OCI-LY7 (cell line): ENCODE results near the gene TRERF1. TPM values are rescaled to one million over a fixed set of nuclear protein-coding genes. Genes with fewer than 3 reads are reported as not detected.

Experiments used
- BruUV-seq: library from RNA; stranded (reverse); fragments of 400-500 nt; replicated peaks from 2 replicates; lab custom pipeline; 2021; lab: Mats Ljungman, UMichigan
- CTCF ChIA-PET: fragments of 300-600 bp; sonication (Branson Sonifier 250); formaldehyde crosslinking; loops from one replicate; lab custom pipeline; 2022; ENCODE audit warnings: antibody characterized with exemption; ENCODE audit not compliant: unreplicated experiment; lab: Charles Lee
- POLR2A ChIA-PET: fragments of 300-600 bp; sonication (Branson Sonifier 250); formaldehyde crosslinking; loops from one replicate; lab custom pipeline; 2022; ENCODE audit warnings: antibody characterized with exemption; lab: Charles Lee
- DNase-seq: peaks from one replicate; pipeline ENCODE4 v3.0.0-alpha.2; 2015; ENCODE audit warnings: low spot score
- H2AFZ ChIP-seq: fragments of 200-600 bp; sonication (generic), shearing (Covaris generic); 2 replicates; pipeline ENCODE4 v1.6.1; 2014; ENCODE audit warnings: mild to moderate bottlenecking, antibody characterized with exemption, low read length, moderate library complexity
- H3K27ac ChIP-seq: fragments of 200-600 bp; sonication (generic); 2 replicates; pipeline ENCODE4 v1.5.1; 2014; ENCODE audit warnings: mixed run types, low read depth, mild to moderate bottlenecking, moderate library complexity, low read length, inconsistent platforms; ENCODE audit not compliant: poor library complexity, severe bottlenecking
- H3K36me3 ChIP-seq: fragments of 200-600 bp; sonication (generic); 2 replicates; pipeline ENCODE4 v1.6.1; 2014; ENCODE audit warnings: mild to moderate bottlenecking, antibody characterized with exemption, low read length, moderate library complexity, mixed read lengths; ENCODE audit not compliant: insufficient read depth
- H3K4me1 ChIP-seq: fragments of 200-600 bp; sonication (generic); 2 replicates; pipeline ENCODE4 v1.5.1; 2014; ENCODE audit warnings: mild to moderate bottlenecking, low read length; ENCODE audit not compliant: insufficient read depth, poor library complexity, severe bottlenecking
- H3K4me2 ChIP-seq: fragments of 200-600 bp; sonication (generic); 2 replicates; pipeline ENCODE4 v1.6.1; 2014; ENCODE audit warnings: mild to moderate bottlenecking, low read length
- H3K4me3 ChIP-seq: fragments of 200-600 bp; sonication (generic); 2 replicates; pipeline ENCODE4 v1.5.1; 2014; ENCODE audit warnings: mild to moderate bottlenecking, low read depth, low read length; ENCODE audit not compliant: poor library complexity, severe bottlenecking
- H3K79me2 ChIP-seq: fragments of 200-600 bp; sonication (generic); 2 replicates; pipeline ENCODE4 v1.6.1; 2016; ENCODE audit warnings: low read depth, mild to moderate bottlenecking, low read length, moderate library complexity, mixed read lengths; ENCODE audit not compliant: insufficient read depth
- H3K9me2 ChIP-seq: fragments of 200-600 bp; sonication (generic); 2 replicates; pipeline ENCODE4 v1.6.1; 2016; ENCODE audit warnings: mild to moderate bottlenecking, low read length, mixed read lengths; ENCODE audit not compliant: insufficient read depth
- H3K9me3 ChIP-seq: fragments of 200-600 bp; sonication (generic); 2 replicates; pipeline ENCODE4 v1.6.1; 2014; ENCODE audit warnings: mild to moderate bottlenecking, mixed run types, low read length, mixed read lengths
- H4K20me1 ChIP-seq: fragments of 200-600 bp; sonication (generic); 2 replicates; pipeline ENCODE4 v1.6.1; 2014; ENCODE audit warnings: mild to moderate bottlenecking, antibody characterized with exemption, low read length, moderate library complexity, mixed read lengths; ENCODE audit not compliant: insufficient read depth
- CTCF ChIP-seq: fragments of 200-600 bp; sonication (generic); conservative IDR thresholded peaks from 2 replicates; pipeline ENCODE4 v1.5.1; 2014; ENCODE audit warnings: mild to moderate bottlenecking, antibody characterized with exemption, low read length, moderate library complexity, mixed read lengths
- EZH2phosphoT487 ChIP-seq: fragments of 200-600 bp; sonication (generic); IDR thresholded peaks from 2 replicates; pipeline ENCODE4 v1.6.1; 2018; ENCODE audit warnings: low read depth, borderline replicate concordance, mild to moderate bottlenecking, mixed run types, antibody characterized with exemption, low read length, moderate library complexity, mixed read lengths
- intact Hi-C: fragments of 100-400 bp; cut with micrococcal nuclease; formaldehyde crosslinking; loops from one replicate; pipeline ENCODE4 v1.10.0; 2022; ENCODE audit not compliant: unreplicated experiment
- total RNA-seq, 2 experiments: library from RNA; depleted of rRNA in 1 of 2; stranded (reverse); fragments of >200 nt in 1 of 2; shearing (Covaris generic) in 1 of 2; gene quantifications; 2 replicates each; pipeline ENCODE4 v1.2.3, GENCODE V29; 2014 to 2022

The TRERF1 gene
- total RNA-seq, 2 experiments from 2014 or later: 5.7 to 12.9 TPM

- ChIA-PET CTCF (no interaction called here), POLR2A (interaction anchor here (0.6 to 0.8 kb wide), 2 partner anchors 11 to 146 kb away, joined by 3 to 4 read pairs; partner anchors contain the start of gene TRERF1)
- H4K20me1 ChIP-seq: no peaks in the 10 kb centered on the region
- no peak overlapping the region for H3K4me3 ChIP-seq
- no peak for DNase-seq
- no peaks in the 10 kb centered on the region for H3K9me2 ChIP-seq
- H3K36me3 ChIP-seq: no peaks in the 10 kb centered on the region
- no peak overlapping the region for H3K27ac ChIP-seq
- H3K4me2 ChIP-seq: no peak overlapping the region
- no peak overlapping the region for H2AFZ ChIP-seq
- H3K79me2 ChIP-seq: no peaks in the 10 kb centered on the region
- BruUV-seq: no TSS peak
- intact Hi-C loops: no loop called here
- H3K4me1 ChIP-seq: no peaks in the 10 kb centered on the region
- TF ChIP-seq CTCF: no peak
- TF ChIP-seq EZH2phosphoT487: no peak
- H3K9me3 ChIP-seq: no peaks in the 10 kb centered on the region
Observed at GRCh38 chr6:42462474-42462972, 10.8 kb upstream of the TRERF1 start.

- Histone ChIP-seq H3K4me1 (no peaks in the 10 kb centered on the region), H3K4me3 (no peak overlapping the region), H2AFZ (no peak overlapping the region), H3K9me2 (no peaks in the 10 kb centered on the region), H3K9me3 (no peaks in the 10 kb centered on the region), H3K4me2 (no peak overlapping the region), H4K20me1 (no peaks in the 10 kb centered on the region), H3K36me3 (no peaks in the 10 kb centered on the region), H3K79me2 (no peaks in the 10 kb centered on the region), H3K27ac (no peak overlapping the region)
- no peak for DNase-seq
- POLR2A ChIA-PET: interaction anchor here (0.8 to 0.9 kb wide), 2 partner anchors 12 to 19 kb away, joined by 3 to 4 read pairs; no protein-coding TSS in a partner anchor
- TF ChIP-seq CTCF: no peak
- no peak for TF ChIP-seq EZH2phosphoT487
- CTCF ChIA-PET: no interaction called here
- intact Hi-C loops: no loop called here
- BruUV-seq: no TSS peak
Observed at GRCh38 chr6:42460883-42461282, 9.2 kb upstream of the TRERF1 start.

DNA sequence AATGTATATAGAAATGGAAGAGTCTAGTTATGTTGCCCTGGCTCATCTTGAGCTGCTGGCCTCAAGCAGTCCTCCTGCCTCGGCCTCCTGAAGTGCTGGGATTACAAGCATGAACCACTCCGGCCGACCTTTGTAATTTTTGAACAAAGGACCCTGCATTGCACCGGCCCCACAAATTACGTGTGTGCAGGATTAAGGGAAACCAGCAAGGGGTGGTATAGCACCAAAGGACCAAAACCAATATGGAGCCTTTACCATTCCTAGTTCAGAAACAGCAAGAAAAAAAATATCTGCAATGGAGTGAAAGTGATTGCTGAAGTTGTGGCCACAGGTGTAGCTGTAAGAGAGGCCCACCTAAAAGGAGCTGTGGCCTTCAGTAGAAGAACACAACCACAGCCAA, 8.2 kb upstream of the TRERF1 start:
- POLR2A ChIA-PET: interaction anchor here (0.6 kb wide), 1 partner anchor 127 kb away, joined by 5 read pairs; no protein-coding TSS in a partner anchor
- no TSS peak for BruUV-seq
- no peak overlapping the region for H3K27ac ChIP-seq
- no peak overlapping the region for H3K4me2 ChIP-seq
- DNase-seq: no peak
- H3K79me2 ChIP-seq: no peaks in the 10 kb centered on the region
- no peaks in the 10 kb centered on the region for H3K9me2 ChIP-seq
- intact Hi-C loops: loop anchor here (10.0 kb wide), 1 partner anchor 675 kb away; the partner anchor contains the start of genes PRICKLE4 and TOMM6
- H3K4me3 ChIP-seq: no peak overlapping the region
- no peaks in the 10 kb centered on the region for H3K9me3 ChIP-seq
- no peak overlapping the region for H2AFZ ChIP-seq
- TF ChIP-seq EZH2phosphoT487: no peak
- TF ChIP-seq CTCF: no peak
- no peaks in the 10 kb centered on the region for H3K4me1 ChIP-seq
- H4K20me1 ChIP-seq: no peaks in the 10 kb centered on the region
- H3K36me3 ChIP-seq: no peaks in the 10 kb centered on the region
- CTCF ChIA-PET: no interaction called here
